ENCODE results near the gene IGF2BP2. TPM values are rescaled to one million over a fixed set of nuclear protein-coding genes. Genes with fewer than 3 reads are reported as not detected.

The IGF2BP2 gene
- total RNA-seq, 2 experiments from 2014 or later: 0.43 to 0.44 TPM

GRCh38 chr3:185657691-185658503 is 166.9 kb downstream of the IGF2BP2 start:
- Mint-ChIP-seq H3K4me1 (ENCODE audit: low read depth) (no peaks in the 10 kb centered on the region), H3K9me3 (no peaks in the 10 kb centered on the region), H3K36me3 (ENCODE audit: low read depth) (no peaks in the 10 kb centered on the region), H3K27me3 (ENCODE audit: low read depth) (peaks cover 4% of the 10 kb centered on the region), H3K27ac (no peak overlapping the region), H3K4me3 (no peak overlapping the region)
- CTCF ChIA-PET: interaction anchor here (0.7 to 6.0 kb wide), 3 partner anchors 88 to 212 kb away, joined by 4 to 91 read pairs (median 11); no protein-coding TSS in a partner anchor
- intact Hi-C loops (cut with micrococcal nuclease): no loop called here
- no peak for DNase-seq

DNA sequence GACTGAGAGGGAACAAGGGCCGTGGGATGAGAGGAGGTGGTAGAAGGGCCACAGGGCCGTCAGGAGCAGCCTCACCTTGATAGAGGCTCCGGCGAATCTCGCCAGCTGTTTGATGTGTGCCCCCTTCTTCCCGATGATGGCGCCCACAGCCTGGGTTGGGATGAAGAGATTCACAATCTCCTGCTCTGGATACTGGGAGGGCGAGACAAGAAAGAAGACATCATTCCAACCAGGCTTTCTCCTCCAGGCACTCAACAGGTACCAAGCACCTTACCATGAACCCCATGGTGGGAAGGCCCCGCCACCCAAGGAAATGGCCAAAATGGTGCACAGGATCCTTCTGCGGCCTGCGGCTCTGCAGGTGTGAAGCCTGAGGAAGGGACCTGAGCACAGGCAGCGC is 167.6 kb downstream of the IGF2BP2 start:
- intact Hi-C loops (cut with micrococcal nuclease): no loop called here
- DNase-seq: no peak
- Mint-ChIP-seq H3K9me3 (no peaks in the 10 kb centered on the region), H3K4me1 (ENCODE audit: low read depth) (no peaks in the 10 kb centered on the region), H3K36me3 (ENCODE audit: low read depth) (no peaks in the 10 kb centered on the region), H3K27me3 (ENCODE audit: low read depth) (peaks cover 4% of the 10 kb centered on the region), H3K27ac (no peak overlapping the region), H3K4me3 (no peak overlapping the region)
- CTCF ChIA-PET: no interaction called here

GRCh38 chr3:185656321-185656840 is 168.5 kb downstream of the IGF2BP2 start:
- no peak overlapping the region for H3K4me3 Mint-ChIP-seq
- CTCF ChIA-PET: interaction anchor here (0.7 to 0.9 kb wide), 2 partner anchors 82 to 112 kb away, joined by 3 read pairs; no protein-coding TSS in a partner anchor

GRCh38 chr3:185655426-185656320 is 169.2 kb downstream of the IGF2BP2 start:
- no peak for DNase-seq
- Mint-ChIP-seq H3K4me3 (no peak overlapping the region), H3K36me3 (ENCODE audit: low read depth) (no peaks in the 10 kb centered on the region), H3K4me1 (ENCODE audit: low read depth) (no peaks in the 10 kb centered on the region), H3K9me3 (no peaks in the 10 kb centered on the region), H3K27ac (no peak overlapping the region), H3K27me3 (ENCODE audit: low read depth) (no peaks in the 10 kb centered on the region)
- intact Hi-C loops (cut with micrococcal nuclease): no loop called here
- CTCF ChIA-PET: interaction anchor here (0.7 to 0.9 kb wide), 2 partner anchors 81 to 113 kb away, joined by 3 read pairs; no protein-coding TSS in a partner anchor

More at GRCh38 chr3:185656321-185656840, 168.5 kb downstream of the IGF2BP2 start:
- intact Hi-C loops (cut with micrococcal nuclease): no loop called here
- no peaks in the 10 kb centered on the region for H3K27me3 Mint-ChIP-seq (ENCODE audit: low read depth)
- H3K27ac Mint-ChIP-seq: no peak overlapping the region
- no peaks in the 10 kb centered on the region for H3K4me1 Mint-ChIP-seq (ENCODE audit: low read depth)
- H3K36me3 Mint-ChIP-seq (ENCODE audit: low read depth): no peaks in the 10 kb centered on the region
- no peaks in the 10 kb centered on the region for H3K9me3 Mint-ChIP-seq
- no peak for DNase-seq

- Mint-ChIP-seq H3K27me3 (ENCODE audit: low read depth) (no peaks in the 10 kb centered on the region), H3K4me3 (no peak overlapping the region), H3K9me3 (no peaks in the 10 kb centered on the region), H3K27ac (no peak overlapping the region), H3K4me1 (ENCODE audit: low read depth) (no peaks in the 10 kb centered on the region), H3K36me3 (ENCODE audit: low read depth) (no peaks in the 10 kb centered on the region)
- CTCF ChIA-PET: no interaction called here
- no peak for DNase-seq
- intact Hi-C loops (cut with micrococcal nuclease): no loop called here
Observed at GRCh38 chr3:185654758-185655145, 170.1 kb downstream of the IGF2BP2 start.

GRCh38 chr3:185653949-185654757 is 170.7 kb downstream of the IGF2BP2 start:
- no peaks in the 10 kb centered on the region for H3K36me3 Mint-ChIP-seq (ENCODE audit: low read depth)
- intact Hi-C loops (cut with micrococcal nuclease): no loop called here
- CTCF ChIA-PET: interaction anchor here (0.6 to 1.0 kb wide), 2 partner anchors 10 to 1495 kb away, joined by 3 to 4 read pairs; no protein-coding TSS in a partner anchor
- H3K27ac Mint-ChIP-seq: no peak overlapping the region
- no peak for DNase-seq
- H3K4me3 Mint-ChIP-seq: no peak overlapping the region
- no peaks in the 10 kb centered on the region for H3K9me3 Mint-ChIP-seq
- H3K27me3 Mint-ChIP-seq (ENCODE audit: low read depth): no peaks in the 10 kb centered on the region
- H3K4me1 Mint-ChIP-seq (ENCODE audit: low read depth): no peaks in the 10 kb centered on the region

DNA sequence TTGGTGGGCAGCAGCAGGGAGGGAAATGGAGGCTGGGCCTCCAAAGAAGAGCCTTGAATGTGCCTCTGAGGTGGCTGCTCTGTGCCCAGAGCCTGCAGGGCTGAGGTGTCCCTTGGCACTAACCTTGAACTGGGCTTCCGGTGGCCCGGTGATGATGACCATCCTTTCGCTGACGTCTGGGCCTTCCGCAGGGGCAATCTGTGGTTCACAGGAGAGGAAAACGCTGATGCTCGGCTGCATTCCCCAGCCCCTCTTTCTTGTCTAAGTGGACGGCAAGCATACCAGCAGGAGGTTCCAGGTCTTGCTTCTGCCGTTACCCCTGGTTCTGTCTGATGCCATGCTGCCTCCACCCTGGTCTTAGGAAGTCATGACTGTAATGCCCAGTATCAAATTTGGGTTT is 172.9 kb downstream of the IGF2BP2 start:
- no peaks in the 10 kb centered on the region for H3K4me1 Mint-ChIP-seq (ENCODE audit: low read depth)
- intact Hi-C loops (cut with micrococcal nuclease): no loop called here
- peaks cover 2% of the 10 kb centered on the region for H3K27me3 Mint-ChIP-seq (ENCODE audit: low read depth)
- H3K27ac Mint-ChIP-seq: no peak overlapping the region
- no peak overlapping the region for H3K4me3 Mint-ChIP-seq
- no peaks in the 10 kb centered on the region for H3K36me3 Mint-ChIP-seq (ENCODE audit: low read depth)
- no peaks in the 10 kb centered on the region for H3K9me3 Mint-ChIP-seq
- no peak for DNase-seq
- CTCF ChIA-PET: interaction anchor here (2.2 kb wide), 1 partner anchor 9 kb away, joined by 17 read pairs; no protein-coding TSS in a partner anchor

DNA sequence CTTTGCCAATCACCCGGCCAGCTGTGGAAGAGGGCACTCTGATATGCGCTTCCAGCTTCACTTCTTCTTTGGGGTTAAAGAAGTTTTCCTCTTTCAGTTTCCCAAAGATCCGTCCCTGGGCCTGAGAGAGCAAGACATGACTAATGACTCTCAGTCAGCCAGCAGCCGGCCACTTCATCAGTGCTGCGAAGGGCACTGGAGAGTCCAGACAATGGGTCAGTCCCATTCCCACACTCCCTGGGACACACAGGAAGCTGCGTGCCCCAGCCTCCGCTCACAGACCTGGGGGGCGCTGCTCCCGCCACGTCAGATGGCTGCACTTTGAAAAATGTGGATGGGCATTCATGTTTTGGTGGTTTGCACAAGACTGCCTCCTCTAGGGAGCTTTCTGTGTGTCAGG is 175.4 kb downstream of the IGF2BP2 start:
- H3K4me1 Mint-ChIP-seq (ENCODE audit: low read depth): no peaks in the 10 kb centered on the region
- H3K27me3 Mint-ChIP-seq (ENCODE audit: low read depth): peaks cover 8% of the 10 kb centered on the region
- H3K36me3 Mint-ChIP-seq (ENCODE audit: low read depth): no peaks in the 10 kb centered on the region
- no peak overlapping the region for H3K27ac Mint-ChIP-seq
- CTCF ChIA-PET: interaction anchor here (1.9 kb wide), 1 partner anchor 11 kb away, joined by 5 read pairs; no protein-coding TSS in a partner anchor
- no peaks in the 10 kb centered on the region for H3K9me3 Mint-ChIP-seq
- intact Hi-C loops (cut with micrococcal nuclease): no loop called here
- no peak overlapping the region for H3K4me3 Mint-ChIP-seq
- DNase-seq: no peak

DNA sequence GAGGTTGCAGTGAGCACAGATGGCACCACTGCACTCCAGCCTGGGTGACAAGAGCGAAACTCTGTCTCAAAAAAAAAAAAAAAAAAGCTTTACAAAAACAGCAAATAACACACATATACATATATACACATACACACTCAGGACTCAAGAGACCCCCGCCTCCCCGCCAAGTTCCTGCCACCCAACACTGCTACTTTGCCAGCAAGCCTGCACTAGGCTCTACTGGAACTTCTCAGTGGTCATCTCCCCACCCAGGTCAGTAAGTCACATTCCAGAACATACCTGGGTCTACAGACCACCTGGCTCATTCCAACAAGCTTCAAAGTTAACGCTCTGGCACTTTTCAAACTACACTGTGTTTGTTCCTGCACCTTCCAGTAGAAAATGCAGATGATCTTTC is 176.4 kb downstream of the IGF2BP2 start:
- Mint-ChIP-seq H3K36me3 (ENCODE audit: low read depth) (no peaks in the 10 kb centered on the region), H3K4me3 (no peak overlapping the region)
- CTCF ChIA-PET: interaction anchor here (1.1 to 1.9 kb wide), 3 partner anchors 11 to 295 kb away, joined by 3 to 5 read pairs (median 4); no protein-coding TSS in a partner anchor

GRCh38 chr3:185647880-185648210 is 177.0 kb downstream of the IGF2BP2 start:
- H3K4me1 Mint-ChIP-seq (ENCODE audit: low read depth): no peaks in the 10 kb centered on the region
- no peaks in the 10 kb centered on the region for H3K36me3 Mint-ChIP-seq (ENCODE audit: low read depth)
- no peak for DNase-seq
- CTCF ChIA-PET: interaction anchor here (1.1 to 1.3 kb wide), 2 partner anchors 12 to 296 kb away, joined by 3 to 4 read pairs; no protein-coding TSS in a partner anchor
- peaks cover 8% of the 10 kb centered on the region for H3K27me3 Mint-ChIP-seq (ENCODE audit: low read depth)
- no peak overlapping the region for H3K4me3 Mint-ChIP-seq
- H3K9me3 Mint-ChIP-seq: no peaks in the 10 kb centered on the region
- H3K27ac Mint-ChIP-seq: no peak overlapping the region
- intact Hi-C loops (cut with micrococcal nuclease): no loop called here

More for the DNA sequence above, 176.4 kb downstream of the IGF2BP2 start:
- DNase-seq: no peak
- H3K4me1 Mint-ChIP-seq (ENCODE audit: low read depth): no peaks in the 10 kb centered on the region
- intact Hi-C loops (cut with micrococcal nuclease): no loop called here
- no peak overlapping the region for H3K27ac Mint-ChIP-seq
- H3K27me3 Mint-ChIP-seq (ENCODE audit: low read depth): peaks cover 8% of the 10 kb centered on the region
- H3K9me3 Mint-ChIP-seq: no peaks in the 10 kb centered on the region

- no peaks in the 10 kb centered on the region for H3K36me3 Mint-ChIP-seq (ENCODE audit: low read depth)
- H3K27ac Mint-ChIP-seq: no peak overlapping the region
- no peaks in the 10 kb centered on the region for H3K4me1 Mint-ChIP-seq (ENCODE audit: low read depth)
- H3K4me3 Mint-ChIP-seq: no peak overlapping the region
- CTCF ChIA-PET: interaction anchor here (1.1 to 1.3 kb wide), 2 partner anchors 13 to 296 kb away, joined by 3 to 4 read pairs; no protein-coding TSS in a partner anchor
- peaks cover 8% of the 10 kb centered on the region for H3K27me3 Mint-ChIP-seq (ENCODE audit: low read depth)
- intact Hi-C loops (cut with micrococcal nuclease): no loop called here
- no peak for DNase-seq
- H3K9me3 Mint-ChIP-seq: no peaks in the 10 kb centered on the region
Observed at GRCh38 chr3:185647134-185647879, 177.5 kb downstream of the IGF2BP2 start.
